Endothelial cell (in vitro differentiated cells): ENCODE results near the gene PFN3. TPM values are rescaled to one million over a fixed set of nuclear protein-coding genes. Genes with fewer than 3 reads are reported as not detected.

Experiments used
- DNase-seq: peaks from one replicate; pipeline ENCODE4 v3.0.0; 2021; ENCODE audit warnings: low spot score
- H3K27ac Mint-ChIP-seq: one replicate; pipeline ENCODE4 v1.8.0; 2021; ENCODE audit warnings: mixed read lengths, inconsistent platforms; ENCODE audit not compliant: unreplicated experiment
- H3K27me3 Mint-ChIP-seq: one replicate; pipeline ENCODE4 v1.8.0; 2021; ENCODE audit warnings: mild to moderate bottlenecking, moderate library complexity, mixed read lengths, inconsistent platforms; ENCODE audit not compliant: unreplicated experiment
- H3K36me3 Mint-ChIP-seq: one replicate; pipeline ENCODE4 v1.8.0; 2021; ENCODE audit warnings: mild to moderate bottlenecking, low read depth, mixed read lengths, inconsistent platforms; ENCODE audit not compliant: unreplicated experiment
- H3K4me1 Mint-ChIP-seq: one replicate; pipeline ENCODE4 v1.8.0; 2021; ENCODE audit warnings: mild to moderate bottlenecking, mixed read lengths, inconsistent platforms; ENCODE audit not compliant: unreplicated experiment
- H3K4me3 Mint-ChIP-seq: one replicate; pipeline ENCODE4 v1.8.0; 2021; ENCODE audit warnings: mild to moderate bottlenecking, mixed read lengths, inconsistent platforms; ENCODE audit not compliant: unreplicated experiment
- H3K9me3 Mint-ChIP-seq: one replicate; pipeline ENCODE4 v1.8.0; 2021; ENCODE audit warnings: mixed read lengths, inconsistent platforms; ENCODE audit not compliant: unreplicated experiment
- total RNA-seq: library from RNA; stranded (reverse); fragmentation: NEBNext Ultra II Directional; extraction: Animal tissue kit (Norgen Biotek cat#: 25700); gene quantifications from one replicate; pipeline ENCODE4 v1.2.1, GENCODE V29; 2021; ENCODE audit not compliant: unreplicated experiment
- TF ChIP-seq, protein P1 (sequence below): fragments of 200-600 bp; sonication (generic); IDR thresholded peaks from one replicate; pipeline ENCODE4 v1.5.0; 2021; ENCODE audit warnings: antibody characterized with exemption; ENCODE audit not compliant: unreplicated experiment

PFN3 gene
- total RNA-seq, 1 donor from 2014 or later, result not detected

DNA sequence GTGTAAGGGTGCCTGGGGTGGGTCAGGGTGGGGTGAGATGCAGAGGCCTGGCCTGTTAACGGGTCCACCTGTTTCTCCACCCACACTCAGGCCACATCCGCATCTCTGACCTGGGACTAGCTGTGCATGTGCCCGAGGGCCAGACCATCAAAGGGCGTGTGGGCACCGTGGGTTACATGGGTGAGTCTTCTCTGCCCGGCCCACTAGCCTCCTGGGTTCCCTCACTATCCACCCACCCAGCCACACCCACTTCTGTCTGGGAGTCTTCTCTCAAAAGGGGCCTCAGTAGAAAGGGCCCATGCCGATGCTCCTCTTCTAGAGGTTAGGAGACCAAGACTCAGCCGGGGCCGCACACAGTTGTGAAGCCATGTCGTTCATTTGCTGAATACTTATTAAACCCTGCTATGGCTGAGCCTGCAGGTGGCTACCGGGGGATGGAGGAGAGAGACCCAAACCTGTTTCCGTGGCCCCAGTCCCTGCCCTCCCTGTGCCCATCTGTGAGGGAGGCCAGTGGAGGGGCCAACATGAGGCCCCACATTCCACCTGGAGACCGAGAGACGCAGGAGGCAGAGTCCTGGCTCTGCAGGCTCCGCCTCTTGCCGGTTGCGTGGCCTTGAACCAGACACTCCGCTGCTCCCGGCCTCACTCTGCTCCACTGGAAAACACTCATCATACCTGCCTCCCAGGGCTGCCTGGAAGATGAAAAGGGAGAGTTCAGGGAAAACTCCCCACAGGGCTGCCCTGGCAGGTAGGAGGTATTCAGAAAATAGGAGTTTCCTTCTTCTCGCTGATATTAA, 34.7 kb upstream of the PFN3 start:
- Mint-ChIP-seq H3K27me3 (peaks cover 16% of the 10 kb centered on the region), H3K36me3 (peaks cover 26% of the 10 kb centered on the region), H3K9me3 (no peaks in the 10 kb centered on the region), H3K4me3 (no peak overlapping the region), H3K27ac (no peak overlapping the region), H3K4me1 (no peaks in the 10 kb centered on the region)
- no peak for DNase-seq
- TF ChIP-seq, protein P1, sequence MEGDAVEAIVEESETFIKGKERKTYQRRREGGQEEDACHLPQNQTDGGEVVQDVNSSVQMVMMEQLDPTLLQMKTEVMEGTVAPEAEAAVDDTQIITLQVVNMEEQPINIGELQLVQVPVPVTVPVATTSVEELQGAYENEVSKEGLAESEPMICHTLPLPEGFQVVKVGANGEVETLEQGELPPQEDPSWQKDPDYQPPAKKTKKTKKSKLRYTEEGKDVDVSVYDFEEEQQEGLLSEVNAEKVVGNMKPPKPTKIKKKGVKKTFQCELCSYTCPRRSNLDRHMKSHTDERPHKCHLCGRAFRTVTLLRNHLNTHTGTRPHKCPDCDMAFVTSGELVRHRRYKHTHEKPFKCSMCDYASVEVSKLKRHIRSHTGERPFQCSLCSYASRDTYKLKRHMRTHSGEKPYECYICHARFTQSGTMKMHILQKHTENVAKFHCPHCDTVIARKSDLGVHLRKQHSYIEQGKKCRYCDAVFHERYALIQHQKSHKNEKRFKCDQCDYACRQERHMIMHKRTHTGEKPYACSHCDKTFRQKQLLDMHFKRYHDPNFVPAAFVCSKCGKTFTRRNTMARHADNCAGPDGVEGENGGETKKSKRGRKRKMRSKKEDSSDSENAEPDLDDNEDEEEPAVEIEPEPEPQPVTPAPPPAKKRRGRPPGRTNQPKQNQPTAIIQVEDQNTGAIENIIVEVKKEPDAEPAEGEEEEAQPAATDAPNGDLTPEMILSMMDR, result no peak

DNA sequence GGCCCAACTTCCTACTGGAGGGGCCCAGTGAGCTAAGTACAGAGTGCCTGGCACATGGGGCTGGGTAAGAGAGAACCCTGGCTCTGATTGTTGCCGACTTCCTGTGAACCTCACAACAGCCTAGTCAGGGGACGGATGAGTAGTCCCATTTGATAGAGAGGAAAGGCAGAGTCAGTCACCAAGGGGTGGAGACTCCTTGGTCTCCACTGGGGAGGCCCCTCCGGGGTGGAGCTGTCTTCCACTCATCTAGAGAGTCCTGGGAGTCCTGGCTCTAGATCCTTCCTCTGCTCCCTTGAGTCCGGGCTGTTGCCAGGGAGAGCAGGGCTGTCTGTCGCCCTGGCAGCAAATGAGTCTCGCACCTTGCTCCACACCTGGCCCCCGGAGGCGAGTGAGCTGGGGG, 34.0 kb upstream of the PFN3 start:
- Mint-ChIP-seq H3K4me1 (no peaks in the 10 kb centered on the region), H3K27ac (no peak overlapping the region), H3K9me3 (no peaks in the 10 kb centered on the region)

DNA sequence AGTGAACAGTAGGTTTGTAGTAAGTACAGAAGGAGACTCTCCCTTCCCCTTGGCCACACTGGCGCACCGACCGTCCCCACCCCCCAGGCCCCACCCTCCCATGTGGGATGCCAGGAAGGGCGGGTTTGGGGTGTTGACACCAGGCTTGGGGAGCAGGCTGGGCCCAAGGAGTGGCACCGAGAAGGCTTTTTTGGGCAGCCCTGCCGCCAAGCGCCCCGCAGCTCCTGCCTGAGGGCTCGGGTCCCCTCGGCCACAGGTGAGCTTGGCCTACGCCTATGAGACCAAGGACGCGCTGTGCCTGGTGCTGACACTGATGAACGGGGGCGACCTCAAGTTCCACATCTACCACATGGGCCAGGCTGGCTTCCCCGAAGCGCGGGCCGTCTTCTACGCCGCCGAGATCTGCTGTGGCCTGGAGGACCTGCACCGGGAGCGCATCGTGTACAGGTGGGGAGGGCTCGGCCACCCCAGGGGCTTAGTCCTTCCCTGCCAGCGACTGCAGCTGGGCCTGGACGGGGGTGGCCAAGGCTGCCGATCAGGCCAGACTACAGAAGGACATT, 33.3 kb upstream of the PFN3 start:
- DNase-seq, result no peak
- Mint-ChIP-seq H3K4me1 (peaks cover 6% of the 10 kb centered on the region), H3K9me3 (no peaks in the 10 kb centered on the region), H3K27ac (no peak overlapping the region), H3K27me3 (peaks cover 13% of the 10 kb centered on the region), H3K4me3 (no peak overlapping the region), H3K36me3 (peaks cover 17% of the 10 kb centered on the region)
- TF ChIP-seq, protein P1, result no peak

More for the DNA sequence above, 34.0 kb upstream of the PFN3 start:
- Mint-ChIP-seq H3K4me3 (no peak overlapping the region), H3K36me3 (peaks cover 20% of the 10 kb centered on the region), H3K27me3 (peaks cover 15% of the 10 kb centered on the region)
- TF ChIP-seq, protein P1, result no peak
- no peak for DNase-seq

DNA sequence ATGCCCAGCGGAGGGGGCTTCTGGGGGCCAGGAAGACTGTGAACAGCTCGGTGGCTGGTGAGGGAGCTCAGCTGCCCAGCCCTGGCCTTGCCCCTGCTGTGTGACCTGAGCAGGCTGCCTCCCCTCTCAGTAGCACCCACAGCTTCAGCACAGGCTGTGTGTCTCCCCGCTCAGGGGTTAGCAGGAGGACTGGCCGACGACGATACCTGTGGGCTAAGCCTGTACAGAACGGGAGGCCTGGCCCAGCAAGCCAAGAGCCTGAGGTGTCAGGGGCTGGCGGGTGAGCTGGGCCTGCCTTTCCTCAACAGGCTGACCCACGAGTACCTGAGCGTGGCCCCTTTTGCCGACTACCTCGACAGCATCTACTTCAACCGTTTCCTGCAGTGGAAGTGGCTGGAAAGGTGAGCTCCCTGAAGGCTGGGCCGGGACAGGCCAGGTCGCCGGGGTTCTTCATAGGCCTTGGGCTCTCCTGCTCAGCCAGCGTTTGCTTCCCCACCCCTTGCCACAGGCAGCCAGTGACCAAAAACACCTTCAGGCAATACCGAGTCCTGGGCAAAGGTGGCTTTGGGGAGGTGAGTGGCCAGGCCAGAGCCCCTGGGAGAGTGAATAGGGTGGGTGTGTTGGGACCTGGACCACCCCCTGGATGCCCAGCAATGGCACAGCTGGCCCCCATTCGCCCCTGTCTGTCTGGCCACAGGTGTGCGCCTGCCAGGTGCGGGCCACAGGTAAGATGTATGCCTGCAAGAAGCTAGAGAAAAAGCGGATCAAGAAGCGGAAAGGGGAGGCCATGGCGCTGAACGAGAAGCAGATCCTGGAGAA, 32.6 kb upstream of the PFN3 start:
- no peak for DNase-seq
- peaks cover 16% of the 10 kb centered on the region for H3K36me3 Mint-ChIP-seq

More for the DNA sequence above, 32.6 kb upstream of the PFN3 start:
- TF ChIP-seq, protein P1, result no peak
- no peaks in the 10 kb centered on the region for H3K9me3 Mint-ChIP-seq
- peaks cover 8% of the 10 kb centered on the region for H3K27me3 Mint-ChIP-seq
- no peak overlapping the region for H3K27ac Mint-ChIP-seq
- H3K4me3 Mint-ChIP-seq, result no peak overlapping the region
- H3K4me1 Mint-ChIP-seq, result peaks cover 6% of the 10 kb centered on the region
